HT1080 (cell line): ENCODE results near the gene ERCC1. TPM values are rescaled to one million over a fixed set of nuclear protein-coding genes. Genes with fewer than 3 reads are reported as not detected.
A peak's percentile ranks its signal among the peaks of the same experiment; 100 is the strongest.
"Not testable (repeated sequence)": the region's sequence is repeated elsewhere in the genome, so short reads cannot be mapped to it uniquely, and the experiment has no call there.

Experiments used
- DNase-seq: peaks from one replicate; pipeline ENCODE4 v3.0.0-alpha.2; 2015; ENCODE audit warnings: low read depth
- total RNA-seq: library from RNA; depleted of rRNA; stranded (reverse); fragments of >200 nt; shearing (Covaris generic); gene quantifications from 2 replicates; pipeline ENCODE4 v1.2.3, GENCODE V29; 2014

ERCC1 gene
- total RNA-seq, 1 experiment from 2014 or later = 125 TPM

DNA sequence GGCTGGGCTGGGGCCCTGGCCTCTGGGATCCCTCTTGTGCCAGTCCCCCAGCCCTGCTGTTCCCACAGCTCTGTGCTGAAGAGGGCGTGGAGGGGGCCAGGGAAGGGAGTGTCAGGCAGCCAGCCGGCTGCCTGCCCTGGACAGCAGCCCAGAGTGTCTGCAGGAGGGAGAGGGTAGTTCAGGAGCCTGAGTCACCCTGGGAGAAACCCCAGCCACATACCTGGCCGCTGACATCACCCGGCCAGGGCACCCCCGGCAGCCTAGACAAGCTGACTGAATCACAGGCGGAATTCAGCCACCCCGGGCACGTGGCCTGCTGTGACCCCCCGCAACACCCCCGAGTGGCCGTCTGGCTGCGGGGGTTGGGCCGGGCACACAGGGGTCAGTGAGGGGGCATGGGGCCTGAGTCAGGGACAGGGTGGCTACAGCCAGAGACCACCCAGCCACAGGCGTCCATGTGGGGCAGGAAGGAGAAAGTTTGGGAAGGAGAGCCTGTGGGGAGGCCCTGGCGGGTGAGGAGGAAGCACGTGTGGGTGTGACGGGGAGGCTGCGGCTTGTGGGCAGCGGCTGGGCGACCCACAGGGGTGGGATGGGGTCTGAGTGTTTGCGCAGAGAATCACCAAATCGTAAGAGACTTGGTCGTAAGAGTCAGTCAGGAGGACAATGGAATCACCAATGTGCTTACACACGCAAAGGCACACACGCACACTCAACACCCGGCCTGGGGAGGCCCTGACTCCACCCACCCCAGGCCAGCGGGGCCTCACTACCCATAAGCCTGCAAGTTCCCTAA lies 32.2 kb upstream of the ERCC1 start:
- DNase-seq = peak; percentile 100

DNA sequence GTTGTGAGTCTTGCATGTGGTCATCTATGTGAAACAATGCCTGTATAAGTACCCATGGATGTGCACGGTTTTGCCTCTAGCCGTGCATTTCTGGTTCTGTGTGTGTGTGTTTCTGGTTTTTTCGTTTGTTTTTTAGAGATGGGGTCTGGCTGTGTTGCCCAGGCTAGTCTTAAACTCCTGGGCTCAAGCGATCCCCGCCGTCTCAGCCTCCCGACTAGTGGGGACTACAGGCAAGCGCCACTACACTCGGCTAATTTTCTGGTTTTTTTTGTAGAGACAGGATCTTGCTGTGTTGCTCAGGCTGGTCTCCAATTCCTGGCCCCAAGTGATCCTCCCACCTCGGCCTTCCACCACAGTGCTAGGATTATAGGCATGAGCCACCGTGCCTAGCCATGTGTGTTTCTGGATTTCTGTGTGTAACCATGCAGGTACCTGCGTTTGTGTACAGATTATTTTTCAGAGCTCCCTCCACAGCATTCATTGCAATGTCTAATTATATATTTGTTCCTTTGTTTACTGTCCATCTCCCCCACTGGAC lies 28.2 kb upstream of the ERCC1 start:
- DNase-seq = no peak

DNA sequence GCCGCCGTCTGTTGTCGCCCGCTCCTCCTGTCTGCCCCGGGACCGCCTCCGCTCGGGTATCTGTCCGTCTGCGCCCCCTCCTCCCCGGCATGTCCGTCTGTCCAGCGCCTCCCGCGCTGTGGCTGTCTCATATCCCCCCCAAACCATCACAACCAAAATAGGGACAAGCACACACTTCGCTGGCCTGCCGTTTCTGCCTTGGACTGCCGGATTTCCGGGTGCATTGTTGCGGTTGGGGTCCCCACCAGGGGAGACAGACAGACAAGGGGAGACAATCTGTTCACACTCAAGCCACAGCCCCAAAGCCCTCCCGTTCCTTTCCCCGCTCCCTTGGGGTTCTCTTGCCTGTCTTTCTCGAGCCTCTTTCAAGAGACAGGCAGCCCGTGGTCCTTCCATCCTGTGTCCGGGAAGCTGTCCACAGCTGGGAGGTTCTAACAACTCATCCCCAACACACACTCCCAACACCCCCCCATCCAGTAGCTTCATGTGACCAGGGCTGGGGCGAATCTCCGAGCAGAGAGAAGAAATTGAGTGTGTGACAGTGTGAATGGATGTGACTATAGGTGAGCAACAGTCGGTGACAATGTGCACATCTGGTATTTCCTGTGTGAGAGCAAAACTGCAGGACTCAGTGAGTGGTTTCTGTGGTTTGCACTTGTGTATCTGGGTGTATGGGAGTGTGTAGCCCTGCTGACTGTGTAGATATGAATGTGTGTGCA lies 27.6 kb upstream of the ERCC1 start:
- DNase-seq = peak; percentile 58

DNA sequence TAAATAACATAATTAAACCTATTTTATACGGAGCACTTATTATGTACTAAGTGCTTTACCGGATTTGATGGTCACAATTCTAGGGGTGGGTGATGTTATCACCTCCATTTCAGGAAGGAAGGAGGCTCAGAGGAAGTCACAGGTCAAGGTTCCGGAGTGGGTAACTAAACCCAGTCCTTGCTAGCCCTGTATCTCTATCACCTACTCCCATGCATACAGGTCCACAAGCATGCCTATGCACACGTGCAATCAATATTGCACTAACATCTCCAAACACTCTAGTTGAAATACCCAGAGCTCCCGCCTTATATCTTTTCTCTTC lies 26.3 kb upstream of the ERCC1 start:
- DNase-seq = no peak

DNA sequence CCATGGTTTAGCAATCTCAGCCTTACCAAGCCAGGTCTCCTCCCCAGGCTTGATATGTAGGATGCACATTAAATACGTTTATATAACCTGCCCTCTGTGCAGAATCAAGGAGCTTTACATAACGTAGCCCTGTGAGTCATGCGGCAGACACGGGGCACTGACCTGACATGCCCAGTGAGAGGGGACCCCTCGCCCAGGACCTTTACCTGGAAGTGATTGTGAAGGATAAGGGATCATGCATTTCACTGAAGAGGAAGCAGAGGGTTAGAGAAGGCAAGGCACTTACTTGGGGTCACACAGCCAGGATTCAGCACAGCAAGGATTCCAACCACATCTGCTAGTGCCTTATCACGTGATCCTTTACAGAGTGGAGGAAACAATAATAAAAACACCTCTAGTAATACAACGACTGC lies 25.2 kb upstream of the ERCC1 start:
- DNase-seq = peak; percentile 37

DNA sequence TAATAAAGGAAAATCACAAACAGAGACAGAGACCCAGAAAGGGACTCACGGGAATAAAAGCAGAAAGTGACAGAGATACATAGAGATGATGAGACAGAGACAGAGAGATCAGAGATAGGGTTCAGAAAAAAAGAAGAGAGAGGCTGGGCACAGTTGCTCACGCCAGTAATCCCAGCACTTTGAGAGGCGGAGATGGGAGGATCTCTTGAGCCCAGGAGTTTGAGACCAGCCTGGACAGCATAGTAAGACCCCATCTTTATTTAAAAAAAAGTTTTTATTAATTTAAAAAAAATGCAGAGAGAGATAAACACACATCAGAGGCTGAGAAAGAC lies 24.7 kb upstream of the ERCC1 start:
- DNase-seq = no peak

DNA sequence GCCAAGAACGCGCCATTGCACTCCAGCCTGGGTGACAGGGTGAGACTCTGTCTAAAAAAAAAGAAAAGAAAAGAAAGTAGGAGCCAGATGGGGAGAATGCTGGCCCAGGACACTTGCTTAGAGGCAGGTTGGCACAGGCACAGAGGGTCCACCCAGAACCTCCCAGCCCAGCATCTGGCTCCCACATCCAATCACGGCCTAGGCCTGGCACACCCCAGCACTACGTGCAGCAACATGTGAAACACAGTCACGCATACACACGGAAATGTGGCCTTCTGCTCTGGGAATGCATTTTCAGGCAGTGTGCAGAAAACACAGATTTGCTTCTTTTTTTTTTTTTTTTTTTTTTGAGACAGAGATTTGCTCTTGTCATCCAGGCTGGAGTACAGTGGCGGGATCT lies 23.2 kb upstream of the ERCC1 start:
- DNase-seq = no peak

DNA sequence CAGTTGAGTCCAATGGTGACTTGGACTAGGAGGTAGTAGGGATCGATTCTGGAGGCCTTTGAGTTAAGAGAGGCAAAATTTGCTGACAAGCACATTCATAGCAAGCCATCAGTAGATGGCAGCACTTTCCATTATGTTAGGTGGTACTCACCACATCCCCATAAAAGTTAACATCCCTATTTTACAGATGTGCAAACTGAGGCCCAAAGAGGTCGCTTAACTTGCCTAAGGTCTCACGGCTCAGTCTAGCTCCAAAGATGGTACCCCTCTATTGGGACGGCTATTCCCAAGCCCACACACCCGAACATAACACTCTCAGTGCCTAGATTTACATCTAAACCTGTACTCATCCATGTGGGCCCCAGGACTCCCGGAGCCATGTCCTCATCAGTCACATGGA lies 22.6 kb upstream of the ERCC1 start:
- DNase-seq = peak; percentile 50

DNA sequence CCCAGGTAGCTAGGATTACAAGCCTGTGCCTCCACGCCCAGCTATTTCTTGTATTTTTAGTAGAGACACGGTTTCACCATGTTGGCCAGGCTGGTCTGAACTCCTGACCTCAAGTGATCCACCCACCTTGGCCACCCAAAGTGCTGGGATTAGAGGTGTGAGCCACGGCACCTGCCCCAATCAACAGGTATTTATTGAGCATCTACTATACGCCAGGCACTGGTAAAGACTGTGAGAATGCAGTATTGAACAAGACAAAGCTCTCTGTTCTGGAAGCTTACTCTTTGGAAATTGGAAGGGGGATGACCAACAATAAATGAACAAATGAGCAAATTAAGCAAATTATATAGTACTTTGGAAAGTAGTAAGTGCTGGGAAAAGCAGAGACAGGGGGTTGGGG lies 21.4 kb upstream of the ERCC1 start:
- DNase-seq = no peak

DNA sequence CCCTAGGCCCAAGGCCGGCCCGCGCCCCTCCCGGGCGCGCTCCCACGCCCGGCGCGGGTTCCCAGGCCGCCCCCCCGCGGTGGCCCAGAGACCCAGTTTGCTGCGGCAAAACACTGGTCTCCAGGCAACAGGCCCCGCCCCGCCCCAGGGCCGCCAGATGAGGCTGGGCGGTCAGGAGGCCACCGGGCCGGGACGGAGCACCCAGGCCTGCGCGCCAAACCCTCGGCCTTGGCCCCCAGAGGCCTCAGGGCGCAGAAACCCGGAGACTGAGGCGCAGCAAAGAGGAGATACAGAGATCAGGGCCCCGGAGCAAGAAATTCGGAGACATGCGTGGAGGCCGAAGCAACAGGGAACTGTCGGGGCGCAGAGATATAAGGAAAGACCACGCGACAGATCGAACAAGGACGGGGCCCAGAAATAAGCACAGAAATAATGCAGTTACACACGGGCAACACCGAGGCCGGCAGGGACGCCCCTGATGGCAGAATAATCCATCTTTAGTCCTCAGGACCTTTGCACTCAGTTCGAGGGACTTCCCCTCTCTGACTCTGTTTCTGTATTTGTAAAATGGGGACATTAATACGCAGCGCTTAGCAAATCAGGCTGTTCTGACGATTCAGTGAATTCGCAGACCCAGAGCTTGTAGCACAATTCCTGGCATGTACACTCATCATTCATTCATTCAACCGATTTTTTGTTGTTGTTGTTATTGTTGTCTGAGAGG lies 20.8 kb upstream of the ERCC1 start:
- DNase-seq = no peak

DNA sequence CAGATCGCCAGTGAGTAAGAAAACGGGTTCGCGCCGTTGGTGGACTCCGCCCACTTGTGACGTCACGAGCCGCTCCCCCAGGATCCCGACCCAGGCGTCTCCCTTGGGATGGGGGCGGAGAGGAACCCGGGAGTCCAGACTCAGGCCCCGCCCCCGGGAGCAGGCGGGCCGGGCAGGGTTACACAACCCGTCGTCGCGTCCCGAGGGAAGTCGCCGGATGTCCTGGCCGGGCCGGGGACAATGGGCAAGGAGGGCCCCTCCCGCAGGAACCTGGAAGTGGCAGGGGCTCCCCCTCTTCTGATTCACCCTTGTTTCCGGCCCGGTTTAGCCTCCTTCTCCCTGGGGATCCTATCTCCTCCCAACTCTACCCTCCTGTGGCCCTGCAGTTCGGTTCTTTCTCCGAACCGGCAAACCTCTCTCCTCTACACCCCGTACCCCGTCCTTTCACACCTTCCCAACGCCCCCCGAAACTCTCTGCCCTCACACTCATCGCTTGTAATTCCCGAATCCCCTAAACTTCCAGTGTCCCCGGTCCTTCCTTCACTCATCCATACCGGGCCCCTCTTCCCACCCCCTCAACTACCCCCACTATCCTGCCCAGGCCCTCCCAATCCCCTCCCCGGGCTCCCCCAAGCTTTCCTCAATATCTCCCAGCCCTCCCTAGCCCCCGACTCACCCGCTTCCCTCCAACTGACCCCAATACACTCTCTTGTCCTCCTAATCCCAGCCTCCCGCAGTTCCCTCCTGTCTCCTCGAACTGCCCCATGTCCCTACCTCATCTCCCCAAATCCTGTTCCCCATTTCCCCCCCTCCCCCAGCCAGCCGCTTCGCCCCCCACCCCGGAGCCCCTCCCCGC lies 20.0 kb upstream of the ERCC1 start:
- DNase-seq = peak; percentile 84

DNA sequence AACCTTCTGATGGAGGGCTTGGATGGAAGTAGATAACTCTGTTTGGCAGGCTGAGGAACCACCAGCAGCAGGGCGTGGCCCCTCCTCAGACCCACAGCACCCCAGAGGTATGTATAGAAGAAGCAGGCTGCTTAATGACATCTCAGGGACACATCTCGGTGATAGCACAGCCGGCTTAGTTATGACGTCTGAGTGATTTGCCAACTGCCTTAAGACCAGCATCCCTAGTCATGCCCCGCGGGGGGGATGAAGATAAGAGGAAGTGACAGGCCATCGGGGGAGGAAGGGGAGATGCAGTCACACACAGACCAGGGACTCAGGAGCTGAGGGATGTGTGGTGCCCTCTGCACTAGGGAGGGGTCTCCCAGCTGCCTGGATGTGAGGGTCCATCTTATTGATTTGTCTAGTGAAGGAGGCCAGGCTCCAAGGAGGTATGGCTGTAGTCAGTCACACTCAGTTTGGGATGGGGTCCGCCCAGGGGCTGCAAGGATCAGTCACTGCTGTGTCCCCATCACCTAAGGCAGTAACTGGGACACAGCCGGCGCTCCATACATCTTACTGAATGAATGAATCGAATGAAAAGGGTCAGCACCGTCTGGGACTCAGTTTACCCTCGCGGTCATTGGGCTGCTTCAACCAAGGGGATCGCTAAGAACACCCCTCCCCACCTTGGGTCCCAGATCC lies 19.2 kb upstream of the ERCC1 start:
- peak; percentile 60 for DNase-seq

DNA sequence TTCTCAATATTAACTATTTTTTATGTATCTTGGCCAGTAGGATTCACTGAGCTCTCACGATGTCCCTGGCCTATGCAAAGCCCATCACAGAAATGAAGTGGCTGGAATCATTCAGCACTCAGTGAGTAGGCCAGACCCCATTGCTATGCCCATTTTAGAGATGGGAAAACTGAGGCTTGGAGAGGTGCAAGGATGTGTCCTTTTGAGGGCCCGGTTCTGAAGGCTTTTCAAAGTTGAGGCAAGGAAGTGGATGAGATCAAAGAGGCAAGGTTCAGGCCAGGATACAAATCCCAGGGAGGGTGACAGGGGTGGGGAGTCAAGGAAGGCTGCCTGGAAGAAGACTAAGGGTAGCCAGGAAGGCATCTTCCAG lies 18.7 kb upstream of the ERCC1 start:
- DNase-seq = no peak

DNA sequence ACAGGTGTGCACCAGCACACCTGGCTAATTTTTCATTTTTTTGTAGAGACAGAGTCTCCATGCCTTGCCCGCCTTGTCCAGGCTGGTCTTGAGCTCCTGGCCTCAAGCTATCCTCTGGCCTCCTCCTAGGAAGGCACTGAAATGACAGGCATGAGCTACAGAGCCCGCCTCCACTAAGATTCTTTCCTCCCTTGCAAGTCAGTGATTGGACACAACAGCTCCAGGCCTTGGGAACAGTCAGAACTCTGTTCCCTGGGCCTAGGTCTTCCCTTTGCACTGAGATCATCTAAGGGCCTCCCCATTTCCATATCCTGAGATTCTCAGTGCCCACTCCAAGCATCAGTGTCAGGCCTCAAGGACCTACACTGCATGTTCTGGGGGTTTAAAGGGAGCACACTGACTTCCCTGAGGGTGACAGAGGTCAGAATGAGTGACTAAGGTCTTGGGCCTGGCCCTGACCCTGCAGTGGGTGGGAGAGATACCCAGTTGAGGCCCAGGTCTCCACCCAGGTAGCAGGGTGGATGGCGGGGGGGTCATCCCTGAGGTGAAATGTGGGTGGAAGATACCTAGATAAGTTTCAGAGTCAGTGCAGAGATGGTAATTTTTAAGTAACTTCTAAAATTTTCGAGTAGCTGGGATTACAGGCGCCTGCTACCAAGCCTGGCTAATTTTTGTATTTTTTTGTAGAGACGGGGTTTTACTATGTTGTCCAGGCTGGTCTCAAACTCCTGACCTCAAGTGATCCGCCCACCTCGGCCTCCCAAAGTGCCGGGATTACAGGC lies 17.3 kb upstream of the ERCC1 start:
- peak; percentile 29 for DNase-seq

DNA sequence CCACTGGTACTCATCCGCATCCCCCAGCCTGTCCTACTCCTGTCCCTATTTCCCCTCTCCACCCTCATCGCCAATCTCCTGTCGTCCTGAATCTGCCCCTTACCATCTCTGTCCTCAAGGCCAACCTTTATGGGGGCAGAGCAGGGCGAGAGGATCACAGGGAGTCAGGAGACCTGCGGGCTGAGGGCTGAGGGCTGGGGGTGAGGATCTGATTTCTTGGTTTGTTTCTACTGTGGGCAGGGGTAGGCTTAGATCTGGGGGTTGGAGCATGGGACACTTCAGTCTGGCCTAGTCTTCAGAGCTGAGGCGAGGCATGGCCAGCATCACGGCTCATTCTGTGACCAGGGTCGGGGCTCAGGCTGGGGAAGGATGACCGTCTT lies 16.5 kb upstream of the ERCC1 start:
- no peak for DNase-seq

DNA sequence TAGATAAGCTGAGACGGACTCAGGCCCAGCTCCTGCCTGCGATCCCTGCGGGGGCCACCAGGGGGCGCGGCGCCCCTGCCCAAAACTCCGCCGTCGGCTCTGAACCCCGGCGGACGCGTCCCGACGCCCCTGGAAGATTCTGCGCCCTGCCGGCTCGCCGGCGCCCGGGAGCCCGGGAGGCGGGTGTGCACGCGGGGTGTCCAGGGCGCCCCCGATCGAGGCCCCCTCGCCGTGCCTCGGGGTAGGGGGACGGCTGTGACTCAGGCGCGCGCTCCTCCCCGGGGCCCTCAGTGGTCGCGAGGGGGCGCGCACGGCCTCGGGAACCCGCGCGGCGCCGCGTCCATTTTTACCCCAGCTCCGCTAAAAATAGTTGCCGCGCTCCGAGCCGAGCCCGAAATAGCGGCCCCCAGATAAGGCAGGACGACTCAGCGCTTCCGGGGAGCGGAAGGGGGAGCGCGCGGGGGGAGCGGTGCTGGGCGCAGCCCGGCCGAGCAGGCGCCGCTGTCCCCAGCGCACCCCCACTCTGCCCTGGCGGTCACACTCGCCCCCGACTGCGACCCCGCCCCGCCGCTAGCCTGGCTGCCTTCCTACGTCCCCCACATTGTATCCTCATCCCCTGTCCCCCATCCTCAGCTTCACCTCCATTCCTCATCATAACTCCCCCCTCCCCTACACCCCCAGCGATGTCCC lies 16.0 kb upstream of the ERCC1 start:
- peak; percentile 69 for DNase-seq

DNA sequence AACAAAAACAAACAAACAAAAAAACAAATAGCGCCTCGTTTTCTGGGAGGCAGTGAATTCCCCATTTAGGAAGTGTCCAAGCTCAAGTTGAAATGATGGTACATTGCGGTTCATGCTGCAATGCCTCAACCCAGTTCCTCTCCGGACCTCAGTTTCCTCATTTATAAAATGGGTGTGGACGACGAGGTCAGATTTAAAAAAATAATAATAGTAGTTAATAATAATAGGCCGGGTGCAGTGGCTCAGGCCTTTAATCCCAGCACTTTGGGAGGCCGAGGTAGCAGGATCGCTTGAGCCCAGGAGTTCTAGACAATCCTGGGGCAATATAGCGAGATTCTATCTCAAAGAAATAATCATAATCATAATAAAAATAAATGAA lies 15.5 kb upstream of the ERCC1 start:
- DNase-seq = no peak

DNA sequence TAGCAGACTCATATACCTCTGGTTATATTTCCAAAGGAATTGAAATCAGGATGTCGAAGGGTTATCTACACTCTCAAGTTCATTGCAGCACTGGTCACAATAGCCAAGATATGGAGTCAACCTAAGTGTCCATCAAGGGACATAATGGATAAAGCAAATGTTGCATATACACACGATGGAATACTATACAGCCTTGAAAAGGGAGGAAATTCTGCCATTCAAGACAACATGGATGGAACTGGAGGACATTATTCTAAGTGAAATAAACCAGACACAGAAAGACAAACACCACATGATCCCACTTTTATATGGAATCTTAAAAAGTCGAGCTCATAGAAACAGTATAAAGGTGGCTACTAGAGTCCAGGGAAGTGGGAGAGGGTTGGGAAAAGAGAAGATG lies 13.6 kb upstream of the ERCC1 start:
- DNase-seq = no peak

DNA sequence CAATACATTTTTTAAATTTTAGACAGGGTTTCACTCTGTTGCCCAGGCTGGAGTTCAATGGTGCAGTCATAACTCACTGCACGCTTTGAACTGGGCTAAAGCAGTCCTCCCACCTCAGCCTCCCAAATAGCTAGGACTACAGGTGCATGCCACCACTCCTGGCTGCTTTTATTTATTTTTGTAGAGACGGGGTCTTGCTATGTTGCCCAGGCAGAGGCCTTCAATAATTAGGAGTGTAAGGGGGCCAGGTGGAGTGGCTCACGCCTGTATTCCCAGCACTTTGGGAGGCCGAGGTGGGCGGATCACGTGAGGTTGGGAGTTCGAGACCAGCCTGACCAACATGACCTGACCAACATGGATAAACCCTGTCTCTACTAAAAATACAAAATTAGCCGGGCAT lies 8.8 kb upstream of the ERCC1 start:
- not testable (repeated sequence) for DNase-seq

DNA sequence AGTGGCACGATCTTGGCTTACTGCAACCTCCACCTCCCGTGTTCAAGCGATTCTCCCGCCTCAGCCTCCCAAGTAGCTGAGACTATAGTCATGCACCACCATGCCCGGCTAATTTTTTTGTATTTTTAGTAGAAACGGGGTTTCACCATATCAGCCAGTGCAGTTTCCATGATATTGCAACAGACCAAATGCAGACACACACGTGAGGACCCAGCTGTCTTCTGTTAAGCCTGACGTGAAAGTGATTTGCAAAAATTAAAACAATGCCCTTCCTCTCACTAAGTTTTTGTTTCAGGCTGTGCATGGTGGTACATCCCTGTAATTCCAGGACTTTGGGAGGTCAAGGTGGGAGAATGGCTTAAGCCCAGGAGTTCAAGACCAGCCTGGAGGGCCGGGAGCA lies 7.3 kb upstream of the ERCC1 start:
- not testable (repeated sequence) for DNase-seq
